DOHH2 (cell line): Measurements from ENCODE around the gene BABAM2.

Experiments
- CTCF ChIP-seq: fragments of 200-600 bp; sonication (generic); IDR thresholded peaks from one replicate; pipeline ENCODE4 v1.5.1; 2014; ENCODE audit warnings: antibody characterized with exemption, mild to moderate bottlenecking, low read depth, low read length; ENCODE audit not compliant: poor library complexity, severe bottlenecking
- EZH2phosphoT487 ChIP-seq: fragments of 200-600 bp; sonication (generic); IDR thresholded peaks from 2 replicates; pipeline ENCODE4 v1.6.1; 2017; ENCODE audit warnings: borderline replicate concordance, mild to moderate bottlenecking, antibody characterized with exemption, low read length, moderate library complexity, mixed read lengths

GRCh38 chr2:28344756-28345373 lies 454.3 kb downstream of the BABAM2 start:
- TF ChIP-seq CTCF: no peak
- no peak for TF ChIP-seq EZH2phosphoT487
